KG1 (cell line): ENCODE results near the gene EGFLAM.
"Not testable (repeated sequence)": the region's sequence is repeated elsewhere in the genome, so short reads cannot be mapped to it uniquely, and the experiment has no call there.

ENCODE experiments used
- DNase-seq: peaks from one replicate; lab custom pipeline; 2025; lab: John Stamatoyannopoulos, UW

EGFLAM gene

GRCh38 chr5:38329132-38329715 lies 70.9 kb downstream of the EGFLAM start:
- DNase-seq = no peak

- DNase-seq = no peak
These were observed 71.8 kb downstream of the EGFLAM start for GRCh38 chr5:38330207-38330606.

DNA sequence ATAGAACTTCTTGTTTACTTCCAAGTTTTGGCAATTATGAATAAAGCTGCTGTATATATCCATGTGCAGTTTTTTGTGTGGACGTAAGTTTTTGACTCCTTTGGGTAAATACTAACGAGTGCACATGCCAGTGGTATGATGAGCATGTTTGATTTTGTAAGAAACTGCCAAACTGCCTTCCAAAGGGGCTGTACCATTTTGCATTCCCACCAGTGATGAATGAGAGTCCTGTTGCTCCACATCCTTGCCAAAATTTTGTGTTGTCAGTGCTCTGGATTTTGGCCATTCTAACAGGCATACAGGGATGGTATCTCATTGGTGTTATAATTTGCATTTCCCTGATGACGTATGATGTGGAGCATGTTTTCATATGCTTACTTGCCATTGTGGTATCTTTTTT lies 73.5 kb downstream of the EGFLAM start:
- DNase-seq = no peak

DNA sequence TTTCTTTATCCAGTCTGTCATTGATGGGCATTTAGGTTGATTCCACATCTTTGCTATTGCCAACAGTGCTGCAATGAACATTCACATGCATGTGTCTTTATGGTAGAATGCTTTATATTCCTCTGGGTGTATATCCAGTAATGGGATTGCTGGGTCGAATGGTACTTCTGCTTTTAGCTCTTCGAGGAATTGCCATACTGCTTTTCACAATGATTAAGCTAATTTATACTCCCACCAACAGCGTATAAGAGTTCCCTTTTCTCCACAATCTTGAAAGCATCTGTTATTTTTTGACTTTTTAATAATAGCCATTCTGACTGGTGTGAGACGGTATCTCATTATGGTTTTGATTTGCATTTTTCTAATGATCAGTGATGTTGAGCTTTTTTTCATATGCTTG lies 74.8 kb downstream of the EGFLAM start:
- DNase-seq = not testable (repeated sequence)

DNA sequence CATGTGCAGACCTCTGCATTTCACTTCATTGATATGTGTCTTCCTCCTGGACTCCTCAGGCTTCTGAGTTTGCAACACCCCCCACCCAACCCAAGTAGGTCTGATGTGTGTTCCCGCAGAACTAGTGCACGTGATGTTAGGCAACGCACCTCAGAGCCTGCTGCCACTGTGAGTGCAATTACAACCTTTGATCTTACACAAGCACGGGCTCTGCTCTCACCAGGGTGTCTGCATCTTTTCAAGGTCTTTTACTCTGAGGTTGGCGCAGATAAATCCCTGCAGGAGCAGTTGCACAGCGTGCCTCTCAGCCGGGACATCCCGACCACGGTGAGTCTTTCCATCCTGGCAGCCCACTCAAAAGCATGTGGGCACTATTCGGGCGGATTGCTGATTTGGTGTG lies 80.1 kb downstream of the EGFLAM start:
- DNase-seq = no peak

- no peak for DNase-seq
These were observed 81.1 kb downstream of the EGFLAM start for GRCh38 chr5:38339446-38339845.

DNA sequence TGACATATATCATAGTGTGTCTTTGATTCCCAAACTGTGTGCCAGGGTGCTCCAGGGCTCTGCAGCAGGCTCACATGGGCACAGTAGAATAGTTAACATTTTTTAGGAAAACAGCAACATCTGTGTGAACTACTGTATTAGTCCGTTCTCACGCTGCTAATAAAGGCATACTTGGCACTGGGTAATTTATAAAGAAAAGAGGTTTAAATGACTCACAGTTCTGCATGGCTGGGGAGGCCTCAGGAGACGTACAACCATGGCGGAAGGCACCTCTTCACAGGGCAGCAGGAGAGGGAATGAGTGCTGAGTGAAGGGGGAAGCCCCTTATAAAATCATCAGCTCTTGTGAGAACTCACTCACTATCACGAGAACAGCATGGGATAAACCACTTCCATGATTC lies 82.7 kb downstream of the EGFLAM start:
- DNase-seq = no peak

GRCh38 chr5:38341641-38342040 lies 83.3 kb downstream of the EGFLAM start:
- no peak for DNase-seq

DNA sequence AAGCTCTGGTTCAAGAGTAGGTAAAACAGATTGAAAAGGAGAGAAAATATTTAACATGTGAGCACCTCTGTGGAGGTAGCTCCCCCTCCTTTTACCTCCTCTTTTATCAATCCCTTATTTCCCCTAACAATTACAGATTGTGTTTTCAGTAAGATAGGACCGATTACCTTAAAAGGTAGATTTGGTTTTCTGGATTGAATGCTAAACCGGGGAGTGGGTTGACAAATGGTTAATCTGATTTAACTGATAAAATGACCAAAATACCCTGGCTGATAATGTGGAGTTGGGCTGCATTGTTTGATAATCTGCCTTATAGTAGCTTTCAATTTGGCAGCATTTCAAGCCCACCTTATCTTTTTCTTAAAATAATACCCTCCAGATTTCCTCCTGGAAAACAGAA lies 83.9 kb downstream of the EGFLAM start:
- DNase-seq = no peak

DNA sequence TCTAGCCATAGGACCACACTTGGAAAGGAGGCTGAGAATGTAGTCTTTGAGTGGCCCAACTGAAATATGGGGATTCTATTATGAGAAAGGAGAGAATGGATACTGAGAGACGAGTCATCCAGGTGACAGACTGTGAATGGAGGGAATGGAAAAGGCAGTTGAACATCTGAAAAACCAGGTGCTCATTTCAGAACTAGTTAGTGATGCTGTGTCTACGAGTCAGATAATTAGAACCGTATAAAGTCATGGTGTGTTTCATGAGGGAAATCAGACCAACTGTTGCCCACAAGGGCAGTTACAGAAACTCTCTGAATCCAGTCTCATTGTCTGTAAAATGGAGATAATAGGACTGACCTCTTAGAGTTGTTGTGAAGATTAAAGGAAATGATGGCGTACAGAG lies 86.5 kb downstream of the EGFLAM start:
- DNase-seq = no peak

- no peak for DNase-seq
These were observed 88.2 kb downstream of the EGFLAM start for GRCh38 chr5:38346593-38346992.

DNA sequence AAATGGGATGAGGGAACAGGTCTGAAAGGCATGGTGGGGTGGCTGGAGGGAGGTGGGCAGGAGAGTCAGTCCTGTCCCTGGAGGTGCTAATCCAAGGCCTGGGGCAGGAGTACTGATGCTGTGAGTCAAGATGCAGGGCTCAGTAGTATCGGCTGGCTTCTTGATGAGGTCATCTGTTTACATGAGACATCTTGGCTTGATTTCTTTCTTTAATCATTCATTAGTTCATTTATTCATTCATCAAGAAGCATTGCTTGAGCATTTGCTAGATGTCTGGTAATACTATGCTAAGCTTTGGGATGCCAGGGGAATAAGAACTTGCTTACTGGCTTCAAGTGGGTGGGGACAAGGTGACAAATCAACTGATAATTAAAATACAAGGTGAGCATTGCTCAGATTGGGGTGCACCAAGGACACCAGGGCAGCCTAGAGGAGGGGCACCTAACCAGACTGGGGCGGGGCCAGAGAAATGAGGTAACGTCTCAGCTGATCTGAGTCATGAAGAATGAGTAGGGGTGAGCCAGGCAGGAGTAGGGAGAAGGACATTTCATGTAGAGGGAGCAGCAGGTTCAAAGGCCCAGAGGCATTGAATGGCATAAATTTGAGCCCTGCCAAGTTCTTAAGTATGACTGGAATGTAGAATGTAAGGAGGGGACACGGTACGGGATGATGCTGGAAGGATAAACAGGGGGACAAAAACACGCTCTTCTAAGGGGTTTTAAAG lies 88.8 kb downstream of the EGFLAM start:
- DNase-seq = no peak

DNA sequence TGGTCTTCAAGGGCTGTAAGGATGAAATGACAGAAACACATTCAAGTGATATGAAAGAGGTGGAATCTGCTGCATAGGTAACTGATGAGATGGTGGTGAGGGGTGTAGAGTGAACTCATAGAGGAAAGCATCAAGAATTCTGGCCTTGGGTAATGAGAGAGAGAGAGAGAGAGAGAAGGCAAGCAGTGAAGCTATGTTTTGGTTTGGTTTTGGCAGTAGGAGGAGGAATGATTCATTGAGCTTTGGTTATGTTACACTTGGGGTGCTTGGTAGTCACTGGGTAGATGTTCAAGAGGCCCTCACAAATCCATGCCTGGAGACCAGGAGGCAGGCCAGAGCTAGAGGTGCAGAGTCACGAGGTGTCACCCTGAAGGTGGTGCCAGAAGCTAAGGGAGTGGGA lies 89.5 kb downstream of the EGFLAM start:
- DNase-seq = no peak

DNA sequence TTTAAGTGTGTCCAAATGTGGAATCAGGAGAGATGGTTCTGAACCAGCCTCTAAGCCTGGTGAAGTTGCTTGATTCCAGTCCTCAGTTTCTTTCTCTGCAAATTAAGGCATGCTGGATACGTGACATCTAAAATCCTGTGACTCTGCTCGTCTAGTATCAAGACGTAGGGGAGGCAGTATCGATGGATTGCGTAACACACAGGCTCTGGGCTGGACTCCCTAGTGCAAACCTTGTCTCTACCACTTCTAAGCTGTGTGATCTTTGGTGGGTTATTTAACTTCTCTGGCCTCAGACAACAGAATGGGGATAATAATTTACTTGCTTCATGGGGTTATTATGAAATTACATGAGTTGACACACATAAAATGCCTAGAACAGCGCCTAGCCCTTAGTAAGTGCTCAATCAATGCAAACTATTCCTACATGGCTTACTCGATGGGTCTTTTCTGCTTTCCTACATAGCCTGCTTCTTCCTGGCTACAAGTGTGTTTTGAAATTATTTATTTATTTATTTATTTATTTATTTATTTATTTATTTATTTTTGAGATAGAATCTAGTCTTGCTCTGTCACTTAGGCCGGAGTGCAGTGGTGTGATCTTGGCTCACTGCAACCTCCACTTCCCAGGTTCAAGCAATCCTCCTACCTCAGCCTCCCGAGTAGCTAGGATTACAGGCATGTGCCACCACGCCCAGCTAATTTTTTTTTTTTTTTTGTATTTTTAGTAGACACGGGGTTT lies 102.1 kb downstream of the EGFLAM start:
- no peak for DNase-seq

- no peak for DNase-seq
These were observed 104.4 kb downstream of the EGFLAM start for GRCh38 chr5:38362713-38363112.

DNA sequence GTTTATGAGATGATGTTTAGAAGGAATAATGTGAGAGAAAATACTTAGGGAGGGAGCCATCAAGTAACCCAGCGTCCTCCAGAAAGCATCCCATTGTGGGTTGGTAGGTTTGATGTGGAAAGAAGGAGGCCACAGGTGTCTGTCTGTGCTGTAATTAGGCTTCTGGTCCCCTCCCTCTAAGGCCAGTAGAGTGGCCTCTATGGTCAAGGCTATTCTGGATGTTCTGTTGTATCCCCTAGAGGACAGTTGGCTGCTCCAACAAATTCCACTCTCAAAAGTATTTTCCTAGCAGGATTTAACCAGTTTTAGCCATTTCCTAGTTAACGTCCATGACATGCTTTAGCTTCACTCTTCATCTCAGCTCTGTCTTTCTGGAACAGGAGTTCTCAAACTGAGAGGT lies 106.5 kb downstream of the EGFLAM start:
- DNase-seq = no peak

DNA sequence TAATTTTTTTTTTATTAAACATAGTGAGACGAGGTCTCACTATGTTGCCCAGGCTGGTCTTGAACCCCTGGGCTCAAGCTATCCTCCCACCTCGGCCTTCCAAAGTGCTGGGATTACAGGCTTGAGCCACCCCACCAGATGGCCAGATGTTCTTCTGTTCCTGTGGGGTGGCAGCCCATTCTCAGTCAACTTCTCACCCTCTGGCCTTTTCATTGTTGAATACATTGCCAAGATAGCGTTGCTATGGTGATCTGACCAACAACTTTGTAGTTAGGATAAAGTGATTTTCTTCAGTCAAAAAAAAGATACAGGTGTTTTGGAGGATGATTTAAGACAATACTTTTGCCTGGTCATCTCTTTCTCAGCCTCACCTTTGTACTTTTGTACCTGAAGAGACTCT lies 109.1 kb downstream of the EGFLAM start:
- DNase-seq = no peak

- no peak for DNase-seq
These were observed 109.6 kb downstream of the EGFLAM start for GRCh38 chr5:38367966-38368365.

DNA sequence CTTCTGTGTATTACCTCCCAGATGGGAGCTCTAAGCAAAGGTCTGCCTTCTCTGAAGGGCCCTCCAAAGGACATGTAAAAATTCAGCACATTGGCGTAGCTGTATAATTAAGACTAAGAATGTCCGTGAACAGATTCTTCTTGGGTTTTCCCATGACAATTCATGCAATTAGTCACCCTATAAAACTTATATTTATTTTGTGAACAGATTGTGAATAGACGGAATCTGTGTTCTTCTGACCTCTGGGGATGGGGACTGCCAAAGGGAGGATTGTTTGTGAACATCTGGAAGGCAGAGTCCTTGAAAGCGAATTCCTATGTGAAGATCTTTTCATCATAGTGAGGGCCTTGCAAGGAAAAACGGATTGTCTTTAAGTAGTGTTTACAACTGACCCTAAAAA lies 111.3 kb downstream of the EGFLAM start:
- no peak for DNase-seq

DNA sequence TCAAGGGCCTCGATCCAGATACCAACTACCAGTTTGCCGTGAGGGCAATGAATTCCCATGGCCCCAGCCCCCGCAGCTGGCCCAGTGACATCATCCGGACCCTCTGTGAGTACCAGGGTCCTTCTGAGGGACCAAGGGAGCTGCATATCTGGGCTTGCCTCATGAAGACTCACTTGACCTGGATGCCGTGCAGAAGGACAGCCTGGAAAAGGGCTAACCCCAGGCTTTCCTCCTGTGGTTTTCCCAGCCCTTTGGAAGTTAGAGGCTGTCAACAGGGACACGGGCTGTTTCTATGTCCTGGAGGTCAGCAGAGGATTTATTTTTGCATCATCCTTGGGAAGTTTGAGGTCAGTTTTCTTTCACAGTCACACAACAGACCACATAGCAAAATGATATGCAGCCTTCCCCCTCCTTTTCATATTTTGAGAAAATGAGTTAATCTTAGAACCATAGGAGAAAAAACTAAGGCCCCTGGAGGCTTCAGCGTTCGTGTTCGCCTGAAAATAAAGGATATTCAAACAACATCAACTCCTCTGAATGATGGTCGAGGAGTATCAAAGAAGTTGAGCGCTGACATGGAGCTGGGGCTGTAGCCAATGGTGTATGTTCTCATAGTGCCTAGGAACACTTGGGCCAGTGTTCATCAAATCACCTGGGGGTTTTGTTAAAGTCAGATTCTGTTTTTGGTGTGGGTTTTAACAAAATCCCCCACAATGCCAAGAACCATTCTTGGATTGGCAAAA lies 112.2 kb downstream of the EGFLAM start:
- no peak for DNase-seq

GRCh38 chr5:38371596-38371995 lies 113.2 kb downstream of the EGFLAM start:
- no peak for DNase-seq

DNA sequence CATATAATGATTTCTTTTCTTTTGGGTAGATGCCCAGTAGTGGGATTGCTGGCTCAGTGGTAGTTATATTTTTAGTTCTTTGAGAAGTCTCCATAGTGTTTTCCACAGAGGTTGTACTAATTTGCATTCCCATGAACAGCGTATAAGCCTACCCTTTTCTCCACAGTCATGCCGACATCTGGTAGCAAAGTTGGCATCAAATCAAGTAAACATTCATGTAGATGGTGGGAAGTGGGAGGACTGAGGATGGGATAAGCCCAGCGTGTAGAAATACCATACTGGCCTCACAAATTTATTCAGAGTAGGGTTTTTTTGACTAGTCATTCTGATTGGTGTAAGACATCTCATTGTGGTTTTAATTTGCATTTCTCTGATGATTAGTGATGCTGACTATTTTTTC lies 115.4 kb downstream of the EGFLAM start:
- DNase-seq = no peak

DNA sequence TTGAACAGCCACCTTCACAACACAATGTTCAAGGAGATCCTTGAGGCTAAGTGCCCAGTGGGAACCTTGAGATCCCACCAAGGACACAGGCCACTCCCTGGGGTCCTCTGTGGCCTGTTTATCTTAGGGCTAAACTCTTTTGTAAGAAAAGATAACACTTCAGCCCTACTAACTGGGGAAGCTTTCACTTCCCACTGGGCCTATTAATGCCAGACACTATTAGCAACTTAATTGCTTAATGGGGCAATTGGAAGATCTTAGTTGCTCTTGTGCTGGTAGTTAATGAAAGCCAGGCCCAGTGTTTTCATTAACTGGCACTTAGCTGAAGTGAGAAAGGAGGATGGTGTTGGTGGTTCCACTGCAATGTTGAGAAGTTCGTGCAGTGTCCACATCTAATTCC lies 117.1 kb downstream of the EGFLAM start:
- no peak for DNase-seq
